ENCODE results near the gene MCOLN1. TPM values are rescaled to one million over a fixed set of nuclear protein-coding genes. Genes with fewer than 3 reads are reported as not detected.

The MCOLN1 gene
- total and polyA plus RNA-seq, 9 of the 15 experiments (the other 6 are each of a cell fraction or from before 2014, with no cell fraction given), result 0.25 to 15.4 (median 7.1) TPM

DNA sequence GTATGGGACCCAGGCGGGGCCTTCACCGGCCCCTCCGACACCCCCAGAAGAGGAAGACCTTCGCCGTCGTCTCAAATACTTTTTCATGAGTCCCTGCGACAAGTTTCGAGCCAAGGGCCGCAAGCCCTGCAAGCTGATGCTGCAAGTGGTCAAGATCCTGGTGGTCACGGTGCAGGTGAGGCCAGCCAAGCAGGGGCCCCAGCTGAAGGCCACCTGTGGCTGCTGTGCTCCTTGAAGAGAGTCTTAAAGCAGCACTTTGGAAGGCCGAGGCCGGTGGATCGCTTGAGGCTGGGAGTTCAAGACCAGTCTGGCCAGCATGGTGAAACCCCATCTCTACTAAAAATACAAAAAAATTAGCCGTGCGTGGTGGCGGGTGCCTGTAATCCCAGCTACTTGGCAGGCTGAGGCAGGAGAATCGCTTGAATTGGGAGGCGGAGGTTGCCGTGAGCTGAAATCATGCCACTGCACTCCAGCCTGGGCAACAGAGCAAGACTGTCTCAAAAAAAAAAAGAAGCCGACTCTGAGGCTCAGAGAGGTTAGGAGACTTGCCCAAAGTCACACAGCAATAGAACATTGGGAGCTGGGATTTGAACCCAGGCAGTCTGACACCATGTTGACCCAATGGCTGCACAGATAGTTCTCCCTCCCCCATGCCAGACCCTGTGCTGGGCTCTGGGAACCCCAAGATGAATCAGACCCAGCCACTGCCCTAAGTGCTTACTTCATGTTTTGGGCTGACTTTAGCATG, 2.7 kb downstream of the MCOLN1 start:
- no peak for FAIRE-seq
- no peak for ATAC-seq
- H3K9me3 ChIP-seq (replicated peaks; ENCODE audit: control insufficient read depth, insufficient read depth, low read depth, low read length), result no peaks in the 10 kb centered on the region
- in situ Hi-C loops (cut with MboI) (no loop called here), intact Hi-C loops (cut with micrococcal nuclease) (no loop called here)
- BruUV-seq (replicated peaks), result no TSS peak
- H3K4me1 ChIP-seq (replicated peaks in 1 of 2; ENCODE audit: control insufficient read depth in 2 of 2, insufficient read depth in 2 of 2, low read length in 2 of 2), result peaks cover 6 to 41% of the 10 kb centered on the region in 2 experiments; a peak in 4 of 5 replicates
- no peak for DNase-seq (ENCODE audit: extremely low read depth in 1 of 4, low spot score in 3 of 4)
- H3K27me3 ChIP-seq (ENCODE audit: control insufficient read depth in 2 of 2, insufficient read depth in 2 of 2, low read length in 2 of 2), result no peaks in the 10 kb centered on the region
- H3K4me2 ChIP-seq (ENCODE audit: insufficient read depth, low read length), result no peak overlapping the region
- WGBS (ENCODE audit: insufficient coverage, low coverage, missing lambda C conversion rate), result 83% methylated on average over 14 of the region's 20 CpGs
- H3K27ac ChIP-seq (ENCODE audit: extremely low read depth, low read depth, low read length), result no peak overlapping the region
- H3K79me2 ChIP-seq (ENCODE audit: control insufficient read depth, insufficient read depth, low read length), result peaks cover 4% of the 10 kb centered on the region; the same call in 2 of the 3 replicates
- ChIA-PET CTCF (ENCODE audit: low intra/inter-chr PET ratio) (no interaction called here), POLR2A (interaction anchor here (0.6 to 0.7 kb wide), 2 partner anchors 16 to 346 kb away, joined by 3 read pairs; no protein-coding TSS in a partner anchor)
- no peak overlapping the region for H2AFZ ChIP-seq (ENCODE audit: low read depth, low read length)
- H3K4me3 ChIP-seq, result no peak overlapping the region
- H3K36me3 ChIP-seq (ENCODE audit: control insufficient read depth, insufficient read depth, low read length), result peaks cover 12% of the 10 kb centered on the region; the same call in 1 of the 3 replicates
- H3K9ac ChIP-seq (ENCODE audit: insufficient read depth in 1 of 2, low read depth in 2 of 2, low read length in 2 of 2), result no peak overlapping the region
- H3K9me1 ChIP-seq (ENCODE audit: control insufficient read depth, insufficient read depth, low read length), result no peaks in the 10 kb centered on the region
- H4K20me1 ChIP-seq (replicated peaks; ENCODE audit: control insufficient read depth, insufficient read depth, low read length), result no peaks in the 10 kb centered on the region
- TF ChIP-seq KAT8 (IDR thresholded peaks at IDR 0.05; ENCODE audit: low read depth) (no peak), TARDBP (IDR thresholded peaks at IDR 0.05) (no peak), KDM1A (IDR thresholded peaks at IDR 0.05) (peak; percentile 39 to 53; a peak in 2 of 4 replicates), PTBP1 (IDR thresholded peaks at IDR 0.05; ENCODE audit: low read depth, low read length) (0 out of 2 replicates have a peak, but pooled peaks have one; percentile 39), DNMT1 (IDR thresholded peaks at IDR 0.05) (no peak), ZNF695 (CRISPR knock-in tag; IDR thresholded peaks at IDR 0.05) (no peak), SMARCA5 (IDR thresholded peaks at IDR 0.05) (peak; percentile 93), CXXC5 (CRISPR knock-in tag; IDR thresholded peaks at IDR 0.05) (no peak), SNRNP70 (optimal IDR thresholded peaks at IDR 0.05; ENCODE audit: low read depth, low read length) (no peak), ZFP36 (IDR thresholded peaks at IDR 0.05; ENCODE audit: low read depth, low read length, partially characterized antibody) (peak; percentile 77), BCOR (IDR thresholded peaks at IDR 0.05) (peak; percentile 95), SMARCC2 (IDR thresholded peaks at IDR 0.05; ENCODE audit: low read depth) (no peak), RCOR1 (IDR thresholded peaks at IDR 0.05; ENCODE audit: borderline replicate concordance in 1 of 2, low read depth in 2 of 2, low read length in 2 of 2) (0 out of 4 replicates have a peak, but pooled peaks of 1 of the 2 experiments have one; percentile 24), RAD51 (IDR thresholded peaks at IDR 0.05; ENCODE audit: borderline replicate concordance, low read depth) (no peak), BCL6 (CRISPR knock-in tag; IDR thresholded peaks at IDR 0.05) (no peak), ARNT (IDR thresholded peaks at IDR 0.05) (no peak), YY1 (IDR thresholded peaks at IDR 0.05; ENCODE audit: borderline replicate concordance in 1 of 3, control insufficient read depth in 1 of 3, extremely low read depth in 1 of 3, insufficient read depth in 3 of 3, insufficient read length in 1 of 3, insufficient replicate concordance in 2 of 3, low read depth in 1 of 3, low read length in 2 of 3) (no peak), SIN3B (IDR thresholded peaks at IDR 0.05; ENCODE audit: low read depth) (no peak)
- TF ChIP-seq, protein P1, sequence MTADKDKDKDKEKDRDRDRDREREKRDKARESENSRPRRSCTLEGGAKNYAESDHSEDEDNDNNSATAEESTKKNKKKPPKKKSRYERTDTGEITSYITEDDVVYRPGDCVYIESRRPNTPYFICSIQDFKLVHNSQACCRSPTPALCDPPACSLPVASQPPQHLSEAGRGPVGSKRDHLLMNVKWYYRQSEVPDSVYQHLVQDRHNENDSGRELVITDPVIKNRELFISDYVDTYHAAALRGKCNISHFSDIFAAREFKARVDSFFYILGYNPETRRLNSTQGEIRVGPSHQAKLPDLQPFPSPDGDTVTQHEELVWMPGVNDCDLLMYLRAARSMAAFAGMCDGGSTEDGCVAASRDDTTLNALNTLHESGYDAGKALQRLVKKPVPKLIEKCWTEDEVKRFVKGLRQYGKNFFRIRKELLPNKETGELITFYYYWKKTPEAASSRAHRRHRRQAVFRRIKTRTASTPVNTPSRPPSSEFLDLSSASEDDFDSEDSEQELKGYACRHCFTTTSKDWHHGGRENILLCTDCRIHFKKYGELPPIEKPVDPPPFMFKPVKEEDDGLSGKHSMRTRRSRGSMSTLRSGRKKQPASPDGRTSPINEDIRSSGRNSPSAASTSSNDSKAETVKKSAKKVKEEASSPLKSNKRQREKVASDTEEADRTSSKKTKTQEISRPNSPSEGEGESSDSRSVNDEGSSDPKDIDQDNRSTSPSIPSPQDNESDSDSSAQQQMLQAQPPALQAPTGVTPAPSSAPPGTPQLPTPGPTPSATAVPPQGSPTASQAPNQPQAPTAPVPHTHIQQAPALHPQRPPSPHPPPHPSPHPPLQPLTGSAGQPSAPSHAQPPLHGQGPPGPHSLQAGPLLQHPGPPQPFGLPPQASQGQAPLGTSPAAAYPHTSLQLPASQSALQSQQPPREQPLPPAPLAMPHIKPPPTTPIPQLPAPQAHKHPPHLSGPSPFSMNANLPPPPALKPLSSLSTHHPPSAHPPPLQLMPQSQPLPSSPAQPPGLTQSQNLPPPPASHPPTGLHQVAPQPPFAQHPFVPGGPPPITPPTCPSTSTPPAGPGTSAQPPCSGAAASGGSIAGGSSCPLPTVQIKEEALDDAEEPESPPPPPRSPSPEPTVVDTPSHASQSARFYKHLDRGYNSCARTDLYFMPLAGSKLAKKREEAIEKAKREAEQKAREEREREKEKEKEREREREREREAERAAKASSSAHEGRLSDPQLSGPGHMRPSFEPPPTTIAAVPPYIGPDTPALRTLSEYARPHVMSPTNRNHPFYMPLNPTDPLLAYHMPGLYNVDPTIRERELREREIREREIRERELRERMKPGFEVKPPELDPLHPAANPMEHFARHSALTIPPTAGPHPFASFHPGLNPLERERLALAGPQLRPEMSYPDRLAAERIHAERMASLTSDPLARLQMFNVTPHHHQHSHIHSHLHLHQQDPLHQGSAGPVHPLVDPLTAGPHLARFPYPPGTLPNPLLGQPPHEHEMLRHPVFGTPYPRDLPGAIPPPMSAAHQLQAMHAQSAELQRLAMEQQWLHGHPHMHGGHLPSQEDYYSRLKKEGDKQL (CRISPR knock-in tag; IDR thresholded peaks at IDR 0.05; ENCODE audit: borderline replicate concordance), result no peak

Measured in K562 (cell line).